GM18508 (cell line): ENCODE data around the gene CALCB.
"Not testable (repeated sequence)": the region's sequence is repeated elsewhere in the genome, so short reads cannot be mapped to it uniquely, and the experiment has no call there.

Source experiments
- ATAC-seq: cut with Tn5 transposase; IDR thresholded peaks from one replicate; pipeline ENCODE4 v1.9.1; 2021; ENCODE audit warnings: moderate number of reproducible peaks; ENCODE audit not compliant: insufficient read depth, unreplicated experiment

The CALCB gene

GRCh38 chr11:15073361-15074205, at the start of gene CALCB:
Gene CALCB (plus strand): TSS chr11:15073593. CDS start chr11:15074719, 1,126 bp downstream.
- no peak for ATAC-seq

DNA sequence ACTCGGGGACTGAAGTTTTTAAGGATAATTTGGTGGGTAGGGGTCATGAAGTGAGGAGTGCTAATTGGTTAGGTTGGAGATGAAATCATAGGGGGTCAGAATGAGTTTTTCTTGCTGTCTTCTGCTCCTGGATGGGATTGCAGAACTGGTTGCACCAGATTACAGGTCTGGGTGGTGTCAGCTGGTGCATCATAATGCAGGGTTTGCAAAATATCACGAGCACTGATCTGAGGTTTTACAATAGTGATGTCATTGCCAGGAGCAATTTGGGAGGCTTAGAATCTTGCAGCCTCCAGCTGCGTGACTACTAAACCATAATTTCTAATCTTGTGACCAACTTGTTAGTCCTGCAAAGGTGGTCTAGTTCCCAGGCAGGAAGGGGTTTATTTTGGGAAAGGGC, 46.4 kb upstream of the CALCB start:
- no peak for ATAC-seq

- no peak for ATAC-seq
Measured at GRCh38 chr11:15027956-15028355, 45.4 kb upstream of the CALCB start.

DNA sequence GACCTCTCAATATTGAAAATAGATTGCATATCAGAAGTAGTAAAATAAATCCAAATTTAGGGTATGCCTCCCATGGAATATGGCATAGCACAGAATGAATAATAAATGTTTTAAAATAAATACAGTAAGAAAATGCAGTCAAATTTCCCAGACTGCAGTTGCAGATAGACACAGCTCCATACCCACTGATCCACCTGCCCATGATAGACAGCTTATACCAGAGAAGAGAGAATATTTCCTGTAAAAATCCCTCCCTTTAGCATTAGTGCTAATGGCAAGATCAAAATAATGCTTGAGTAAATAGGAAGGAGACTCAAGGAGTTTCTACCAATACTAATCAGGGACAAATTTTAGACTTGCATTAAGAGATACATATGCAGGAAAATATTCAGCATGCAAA, 45.0 kb upstream of the CALCB start:
- ATAC-seq: no peak

DNA sequence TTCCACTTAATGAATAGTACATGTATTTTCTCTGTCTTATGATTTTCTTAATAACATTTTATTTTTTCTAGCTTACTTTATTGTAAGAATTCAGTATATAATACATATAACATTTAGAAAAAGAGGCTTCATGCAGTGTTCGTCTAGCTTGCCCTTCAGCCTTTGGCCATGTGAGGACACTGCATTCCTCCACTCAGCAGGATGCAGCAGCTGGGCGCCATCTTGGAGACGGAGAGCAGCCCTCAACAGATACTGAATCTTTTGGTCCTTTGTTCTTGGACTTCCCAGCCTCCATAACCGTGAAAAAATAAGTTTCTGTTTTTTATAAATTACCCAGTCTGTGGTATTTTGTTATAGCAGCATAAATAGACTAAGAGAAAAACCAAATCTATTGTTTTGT, 41.4 kb upstream of the CALCB start:
- not testable (repeated sequence) for ATAC-seq

GRCh38 chr11:15034687-15035267, 38.6 kb upstream of the CALCB start:
- ATAC-seq: no peak

- ATAC-seq: no peak
Measured at GRCh38 chr11:15035283-15035682, 38.1 kb upstream of the CALCB start.

GRCh38 chr11:15038963-15039362, 34.4 kb upstream of the CALCB start:
- no peak for ATAC-seq

- ATAC-seq: no peak
Measured at GRCh38 chr11:15045209-15045608, 28.2 kb upstream of the CALCB start.

- no peak for ATAC-seq
Measured at GRCh38 chr11:15045891-15046290, 27.5 kb upstream of the CALCB start.

GRCh38 chr11:15046673-15047072, 26.7 kb upstream of the CALCB start:
- not testable (repeated sequence) for ATAC-seq

DNA sequence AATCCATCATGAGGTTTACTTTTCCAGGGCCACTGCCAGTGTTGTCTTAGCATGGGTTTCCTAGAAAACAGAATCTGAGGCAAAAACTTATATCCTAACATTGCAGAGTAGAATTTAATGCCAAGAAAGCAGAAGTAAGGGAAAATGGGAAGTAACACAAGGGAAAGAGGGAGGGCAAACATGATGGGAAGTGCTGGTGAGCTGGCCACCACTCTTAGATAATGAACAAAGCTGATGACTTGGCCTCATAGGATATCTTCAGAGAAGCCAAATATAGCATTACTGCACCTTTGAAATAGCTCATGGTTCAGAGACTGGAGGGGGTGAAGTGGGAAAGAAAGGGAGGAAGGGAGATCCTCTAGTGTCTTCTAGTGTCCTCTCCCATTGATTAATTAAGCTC, 24.8 kb upstream of the CALCB start:
- no peak for ATAC-seq

DNA sequence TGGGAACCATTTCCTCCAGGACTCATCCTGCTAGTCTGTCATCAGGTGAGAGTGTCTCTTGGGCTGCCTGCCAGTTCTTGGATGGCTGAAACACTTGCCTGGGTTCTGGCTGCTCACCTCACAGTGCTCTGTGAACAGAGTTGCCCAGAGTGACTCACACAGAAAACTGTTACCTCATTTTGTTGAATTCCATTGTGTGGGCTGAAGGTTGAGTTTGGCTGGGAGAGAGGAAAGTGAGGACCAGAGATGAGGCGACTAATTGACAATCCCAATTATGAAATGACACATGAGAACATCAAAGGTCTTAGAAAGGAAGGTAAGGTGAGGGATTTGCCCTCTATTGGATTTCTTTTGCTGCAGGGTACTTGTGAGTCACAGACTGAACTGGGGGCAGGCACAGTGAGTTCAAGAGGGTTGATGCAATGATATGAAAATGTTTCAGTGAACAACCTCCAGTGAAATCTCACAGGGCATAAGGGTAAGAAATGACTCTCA, 20.2 kb upstream of the CALCB start:
- no peak for ATAC-seq

- no peak for ATAC-seq
Measured at GRCh38 chr11:15055620-15056356, 17.6 kb upstream of the CALCB start.

- ATAC-seq: no peak
Measured at GRCh38 chr11:15057329-15057728, 16.1 kb upstream of the CALCB start.

GRCh38 chr11:15059132-15059915, 14.1 kb upstream of the CALCB start:
- ATAC-seq: no peak

GRCh38 chr11:15062599-15062998, 10.8 kb upstream of the CALCB start:
- ATAC-seq: no peak

- ATAC-seq: not testable (repeated sequence)
Measured at GRCh38 chr11:15069751-15070150, 3.6 kb upstream of the CALCB start.

DNA sequence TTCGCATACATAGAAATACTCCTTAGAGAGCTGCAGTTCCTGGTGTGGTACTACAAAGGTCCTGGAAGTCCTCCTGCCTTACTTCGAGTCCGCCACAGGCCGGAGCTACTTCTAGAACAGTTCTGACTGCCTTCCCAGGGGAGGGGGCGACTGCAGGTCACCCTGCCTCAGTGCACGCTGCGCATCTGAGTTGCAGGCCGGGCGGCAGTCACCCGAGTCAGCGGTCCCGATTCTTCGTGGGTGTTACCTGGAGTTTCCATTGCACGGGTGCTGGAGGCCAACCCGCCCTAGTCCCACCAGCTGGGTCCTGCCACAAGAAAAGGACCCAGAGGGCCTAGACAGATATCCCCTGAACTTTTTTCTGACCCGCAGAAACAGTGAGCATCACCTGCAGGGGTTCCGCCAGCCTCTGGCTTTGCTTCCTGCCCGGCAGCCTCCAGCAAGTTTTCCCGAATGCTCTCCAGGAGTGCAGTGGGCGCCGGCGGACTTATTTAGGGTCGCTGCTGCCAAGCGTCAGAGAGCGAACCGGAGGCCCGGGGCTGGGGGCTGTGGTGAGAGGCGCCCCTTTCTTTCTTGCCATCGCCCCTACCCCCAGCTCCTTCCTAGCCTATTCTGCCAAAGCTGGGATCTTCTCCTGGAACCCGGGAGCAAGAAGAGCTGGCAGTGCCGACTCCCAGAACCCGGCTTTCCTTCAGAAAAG, 1.7 kb upstream of the CALCB start:
- no peak for ATAC-seq
